K562 (cell line): ENCODE data around the gene ECI1. TPM values are rescaled to one million over a fixed set of nuclear protein-coding genes. Genes with fewer than 3 reads are reported as not detected.

Experiments used
- ATAC-seq: fragments of 200-7000 bp; cut with Tn5 transposase; 3 replicates; pipeline ENCODE4 v1.9.1; 2020; ENCODE audit warnings: moderate library complexity
- BruUV-seq: library from RNA; stranded (reverse); fragments of 400-500 nt; replicated peaks from 2 replicates; lab custom pipeline; 2021; lab: Mats Ljungman, UMichigan
- CTCF ChIA-PET: fragments of 300-600 bp; formaldehyde crosslinking; extraction: SDS; loops from one replicate; lab custom pipeline; 2021; ENCODE audit warnings: low intra/inter-chr PET ratio; lab: Yijun Ruan, JAX
- POLR2A ChIA-PET: fragments of 300-600, 350-650 bp; sonication (Branson Sonifier 250); formaldehyde crosslinking; extraction: SDS; loops from one replicate; lab custom pipeline; 2021; ENCODE audit warnings: antibody characterized with exemption, inconsistent platforms; lab: Yijun Ruan, JAX
- DNase-seq, 4 experiments: peaks; one replicate each; pipeline versions ENCODE4 v3.0.0 to v3.0.0-alpha.2; 2011 to 2018; ENCODE audit warnings: low spot score in 3 of 4, mixed read lengths in 3 of 4; ENCODE audit errors: extremely low read depth in 1 of 4
- FAIRE-seq: peaks from 2 replicates; lab custom pipeline; 2011; peaks lifted over from hg19 to GRCh38; lab: Jason Lieb, UNC
- H2AFZ ChIP-seq: 2 replicates; pipeline ENCODE4 v1.6.0; 2011; ENCODE audit warnings: low read depth, low read length, control low read depth, inconsistent platforms
- H3K27ac ChIP-seq: fragments of 200-600 bp; 3 replicates; pipeline ENCODE4 v1.8.0; 2011; ENCODE audit warnings: low read depth, mild to moderate bottlenecking, control low read depth, inconsistent platforms, low read length, moderate library complexity, mixed read lengths; ENCODE audit errors: extremely low read depth
- H3K27me3 ChIP-seq, 2 experiments: fragments of 300-600 bp in 1 of 2; 2 replicates in 1 of 2; 3 replicates in 1 of 2; pipeline versions ENCODE4 v1.6.0 to v1.8.0; 2011; ENCODE audit warnings: inconsistent platforms in 2 of 2, low read length in 2 of 2, mild to moderate bottlenecking in 1 of 2, mixed read lengths in 1 of 2, moderate library complexity in 1 of 2; ENCODE audit not compliant: control insufficient read depth in 2 of 2, insufficient read depth in 2 of 2
- H3K36me3 ChIP-seq: fragments of 300-600 bp; 3 replicates; pipeline ENCODE4 v1.8.0; 2011; ENCODE audit warnings: mild to moderate bottlenecking, low read length, inconsistent platforms; ENCODE audit not compliant: control insufficient read depth, insufficient read depth
- H3K4me1 ChIP-seq, 2 experiments: fragments of 200-600 bp in 1 of 2; replicated peaks in 1 of 2; 2 replicates in 1 of 2; 3 replicates in 1 of 2; pipeline versions ENCODE4 v1.5.1 to v1.8.0; 2011; ENCODE audit warnings: inconsistent platforms in 2 of 2, low read length in 2 of 2, mild to moderate bottlenecking in 1 of 2, mixed read lengths in 1 of 2, moderate library complexity in 1 of 2; ENCODE audit not compliant: control insufficient read depth in 2 of 2, insufficient read depth in 2 of 2
- H3K4me2 ChIP-seq: 2 replicates; pipeline ENCODE4 v1.6.1; 2011; ENCODE audit warnings: low read length, control low read depth, inconsistent platforms, mixed read lengths; ENCODE audit not compliant: insufficient read depth
- H3K4me3 ChIP-seq: fragments of 200-600 bp; sonication (generic), shearing (Covaris generic); 2 replicates; pipeline ENCODE4 v1.5.1; 2016; ENCODE audit warnings: control low read depth, inconsistent platforms
- H3K79me2 ChIP-seq: fragments of 200-600 bp; 3 replicates; pipeline ENCODE4 v1.8.0; 2011; ENCODE audit warnings: low read length, inconsistent platforms; ENCODE audit not compliant: control insufficient read depth, insufficient read depth
- H3K9ac ChIP-seq, 2 experiments: 2 replicates each; pipeline versions ENCODE4 v1.6.0 to v1.6.1; 2011; ENCODE audit warnings: low read depth in 2 of 2, low read length in 2 of 2, control low read depth in 1 of 2, inconsistent platforms in 1 of 2, mild to moderate bottlenecking in 1 of 2, mixed read lengths in 1 of 2; ENCODE audit not compliant: insufficient read depth in 1 of 2
- H3K9me1 ChIP-seq: one replicate; pipeline ENCODE4 v1.6.0; 2011; ENCODE audit warnings: inconsistent platforms, mild to moderate bottlenecking, low read length, moderate library complexity; ENCODE audit not compliant: control insufficient read depth, insufficient read depth
- H3K9me3 ChIP-seq: replicated peaks from 2 replicates; pipeline ENCODE4 v1.5.1; 2011; ENCODE audit warnings: low read depth, low read length, inconsistent platforms; ENCODE audit not compliant: control insufficient read depth, insufficient read depth
- H4K20me1 ChIP-seq: replicated peaks from 2 replicates; pipeline ENCODE4 v1.6.1; 2011; ENCODE audit warnings: low read length, inconsistent platforms, mixed read lengths; ENCODE audit not compliant: control insufficient read depth, insufficient read depth
- BRD4 ChIP-seq: fragments of 200-600 bp; sonication (generic); IDR thresholded peaks from 2 replicates; pipeline ENCODE4 v1.6.1; 2017; ENCODE audit warnings: inconsistent platforms
- ERF ChIP-seq: fragments of 450-650 bp; formaldehyde crosslinking; IDR thresholded peaks from 2 replicates; pipeline ENCODE4 v1.4.0; 2020; ENCODE audit warnings: mild to moderate bottlenecking, mixed read lengths
- KLF13 ChIP-seq: fragments of 450-650 bp; IDR thresholded peaks from 2 replicates; pipeline ENCODE4 v1.6.1; 2016; ENCODE audit warnings: missing genetic modification characterization, low read depth, mild to moderate bottlenecking, missing compliant biosample characterization, moderate library complexity, borderline replicate concordance
- RBFOX2 ChIP-seq: fragments of 200-400 bp; formaldehyde crosslinking; IDR thresholded peaks from 2 replicates; pipeline ENCODE4 v1.6.1; 2017; ENCODE audit warnings: low read depth, mild to moderate bottlenecking, low read length, moderate library complexity
- RBM22 ChIP-seq: fragments of 200-400 bp; formaldehyde crosslinking; IDR thresholded peaks from 2 replicates; pipeline ENCODE4 v1.6.1; 2018; ENCODE audit warnings: low read length, low read depth; ENCODE audit not compliant: poor library complexity, severe bottlenecking
- TBP ChIP-seq: optimal IDR thresholded peaks from 2 replicates; pipeline ENCODE3; 2011; ENCODE audit warnings: low read depth, low read length, improper control_type of control experiment
- ZC3H11A ChIP-seq: IDR thresholded peaks from 2 replicates; pipeline ENCODE4 v1.6.1; 2012; ENCODE audit warnings: low read depth, low read length, improper control_type of control experiment
- ZNF318 ChIP-seq, 2 experiments: fragments of 450-650 bp; IDR thresholded peaks; 2 replicates each; pipeline ENCODE4 v1.6.1; 2016; ENCODE audit warnings: mild to moderate bottlenecking in 2 of 2, borderline replicate concordance in 1 of 2, low read depth in 1 of 2, moderate library complexity in 1 of 2
- WGBS: fragments of 100-300 bp; shearing (Covaris generic); methylation state at CpG from one replicate; pipeline ENCODE4 v1.1.6; 2016; ENCODE audit warnings: low coverage, mixed read lengths; ENCODE audit not compliant: insufficient coverage; ENCODE audit errors: missing lambda C conversion rate; 5-methylcytosine and 5-hydroxymethylcytosine counted together
- in situ Hi-C: fragments of 300-500 bp; cut with MboI; formaldehyde crosslinking; loops from 4 replicates; pipeline ENCODE4 v1.15.0; 2018; ENCODE audit warnings: inconsistent platforms, mixed read lengths
- intact Hi-C: fragments of 100-400 bp; cut with micrococcal nuclease; formaldehyde crosslinking; loops from 2 replicates; pipeline ENCODE4 v1.14.2; 2022
- polyA plus RNA-seq, 8 experiments: library from polyadenylated mRNA; depleted of rRNA in 4 of 8; stranded (reverse) in 5 of 8; unstranded in 3 of 8; fragments of >200 nt; fragmentation: Nextera tagmentation in 2 of 8; fragmentation: Illumina TruSeq in 1 of 8; extraction: Ambion mirVana in 2 of 8; extraction: Trizol in 1 of 8; gene quantifications; 2 replicates each; pipeline versions ENCODE4 v1.2.1 to v1.2.3, GENCODE V29; 2011 to 2014; ENCODE audit warnings: inconsistent platforms in 1 of 8, missing spikeins in 1 of 8
- total RNA-seq, 7 experiments: library from RNA; depleted of rRNA in 6 of 7; stranded (reverse); fragments of >200 nt in 6 of 7; fragmentation: Illumina TruSeq in 2 of 7; extraction: Trizol in 2 of 7; gene quantifications; 2 replicates each; pipeline versions ENCODE4 v1.2.1 to v1.2.3, GENCODE V29; 2011 to 2021; ENCODE audit warnings: low replicate concordance in 1 of 7

ECI1 gene
- total and polyA plus RNA-seq, 9 of the 15 experiments (the other 6 are each of a cell fraction or from before 2014, with no cell fraction given) = 4.7 to 189 (median 54.0) TPM

- peak; percentile 74 for TF ChIP-seq RBM22
- no peak for TF ChIP-seq TBP
- peak; percentile 31; the same call in 1 of the 2 replicates for TF ChIP-seq RBFOX2
Measured at GRCh38 chr16:2232094-2232990, 19.0 kb downstream of the ECI1 start (continued).

- CTCF ChIA-PET = no interaction called here
- TF ChIP-seq ZNF318 (IDR thresholded peaks at IDR 0.05; ENCODE audit: borderline replicate concordance in 1 of 2, low read depth in 1 of 2) = no peak
- TF ChIP-seq KLF13 (tag) = no peak
- TF ChIP-seq BRD4 = no peak
- TF ChIP-seq ERF (CRISPR knock-in tag) = no peak
- no peak for TF ChIP-seq ZC3H11A
- peak; percentile 47; the same call in 1 of the 2 replicates for TF ChIP-seq RBFOX2
Measured at GRCh38 chr16:2231016-2231931, 20.1 kb downstream of the ECI1 start.

More at GRCh38 chr16:2231016-2231931, 20.1 kb downstream of the ECI1 start:
- ATAC-seq (no peak), FAIRE-seq (no peak), DNase-seq (no peak)
- BruUV-seq = no TSS peak
- H2AFZ ChIP-seq = no peak overlapping the region
- POLR2A ChIA-PET = interaction anchor here (1.1 to 3.7 kb wide), 3 partner anchors 8 to 13 kb away, joined by 3 to 29 read pairs (median 19); partner anchors contain the start of gene E4F1
- WGBS = 90% methylated on average over 21 of the region's 29 CpGs
- H3K9me1 ChIP-seq = no peaks in the 10 kb centered on the region
- H3K4me2 ChIP-seq = no peak overlapping the region
- H3K27me3 ChIP-seq = no peaks in the 10 kb centered on the region
- no peak overlapping the region for H3K4me3 ChIP-seq
- no peak overlapping the region for H3K27ac ChIP-seq
- intact Hi-C loops = no loop called here
- peaks cover 3 to 58% of the 10 kb centered on the region in 2 experiments; a peak in 3 of 5 replicates for H3K4me1 ChIP-seq
- H3K36me3 ChIP-seq = peaks cover 93% of the 10 kb centered on the region; the same call in 2 of the 3 replicates
- H3K79me2 ChIP-seq = peaks cover 24% of the 10 kb centered on the region
- in situ Hi-C loops = no loop called here
- H3K9ac ChIP-seq = peak overlapping the region in 1 of 2 experiments; percentile 35; a peak in 1 of 4 replicates
- peaks cover 7% of the 10 kb centered on the region for H4K20me1 ChIP-seq
- H3K9me3 ChIP-seq = no peaks in the 10 kb centered on the region
